ENCODE data around the gene AGPS. TPM values are rescaled to one million over a fixed set of nuclear protein-coding genes. Genes with fewer than 3 reads are reported as not detected.

The AGPS gene
- 56.5 and 73.3 TPM in 2 replicates for total RNA-seq

DNA sequence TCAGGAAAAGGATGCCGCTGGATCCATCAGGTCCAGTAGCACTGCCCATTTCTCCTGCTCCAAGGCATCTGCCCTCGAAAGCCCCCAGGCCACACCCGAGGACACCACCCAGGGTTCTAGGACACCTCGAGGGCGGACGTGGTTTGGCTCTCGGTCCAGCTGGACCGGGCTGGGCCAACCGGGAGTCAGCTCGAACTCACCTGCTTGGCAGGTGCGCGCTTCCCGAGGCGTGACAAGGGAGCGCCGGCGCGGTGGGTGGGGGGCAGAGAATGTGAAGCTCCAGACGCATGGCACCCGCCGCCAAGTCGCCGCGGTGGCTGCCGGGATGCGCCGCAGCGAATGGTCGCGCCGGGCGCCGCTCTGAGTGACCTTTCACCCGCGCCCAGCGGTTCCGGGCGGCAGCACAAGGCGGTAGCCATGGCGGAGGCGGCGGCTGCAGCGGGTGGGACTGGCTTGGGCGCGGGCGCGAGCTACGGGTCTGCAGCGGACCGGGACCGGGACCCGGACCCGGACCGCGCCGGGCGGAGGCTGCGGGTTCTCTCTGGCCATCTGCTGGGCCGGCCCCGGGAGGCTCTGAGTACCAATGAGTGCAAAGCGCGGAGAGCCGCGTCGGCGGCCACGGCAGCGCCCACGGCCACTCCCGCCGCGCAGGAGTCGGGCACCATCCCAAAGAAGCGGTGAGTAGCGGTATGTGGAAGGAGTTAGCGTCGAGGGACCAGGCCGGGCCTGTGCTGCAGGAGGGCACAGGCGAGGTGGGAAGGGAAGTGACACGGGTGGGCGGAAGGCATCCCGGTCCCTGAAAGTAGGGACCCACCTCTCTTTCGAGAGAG lies at the start of gene AGPS:
Gene AGPS, plus strand, starts transcription at position 401 of the 830 bp plus-strand sequence. Its CDS starts 17 bp downstream, at position 418.

Other genes starting within 250 kb of the AGPS start
- gene HNRNPA3, start 180.0 kb upstream of the AGPS start, total RNA-seq = 42.5 and 49.9 TPM in 2 replicates
- 26.5 and 41.1 TPM in 2 replicates for gene NFE2L2, start 128.0 kb upstream of the AGPS start, total RNA-seq

Measured in endothelial cell of coronary artery (primary cell).